Trophoblast cell (in vitro differentiated cells and primary cell): ENCODE data around the gene GPD1.

Source experiments
- DNase-seq, 2 donors: peaks; one replicate each; pipeline ENCODE4 v3.0.0-alpha.2; 2016
- H2AFZ ChIP-seq: 2 replicates; pipeline ENCODE4 v1.6.1; 2013; ENCODE audit warnings: low read length, moderate library complexity, mild to moderate bottlenecking; ENCODE audit not compliant: insufficient read depth, poor library complexity
- H2AK5ac ChIP-seq: 2 replicates; pipeline ENCODE4 v1.6.1; 2013; ENCODE audit warnings: mild to moderate bottlenecking, low read length
- H2BK120ac ChIP-seq: 2 replicates; pipeline ENCODE4 v1.6.1; 2013; ENCODE audit warnings: low read length, mild to moderate bottlenecking, moderate library complexity; ENCODE audit not compliant: insufficient read depth, poor library complexity
- H2BK12ac ChIP-seq: 2 replicates; pipeline ENCODE4 v1.6.1; 2013; ENCODE audit warnings: mild to moderate bottlenecking, low read length, moderate library complexity
- H2BK5ac ChIP-seq: 2 replicates; pipeline ENCODE4 v1.6.1; 2013; ENCODE audit warnings: low read length, low read depth, moderate library complexity, mild to moderate bottlenecking; ENCODE audit not compliant: poor library complexity
- H3K14ac ChIP-seq: 2 replicates; pipeline ENCODE4 v1.6.1; 2013; ENCODE audit warnings: mild to moderate bottlenecking, low read length
- H3K18ac ChIP-seq: 2 replicates; pipeline ENCODE4 v1.6.1; 2013; ENCODE audit warnings: mild to moderate bottlenecking, low read length
- H3K23ac ChIP-seq: 2 replicates; pipeline ENCODE4 v1.6.1; 2013; ENCODE audit warnings: low read length
- H3K27ac ChIP-seq: 2 replicates; pipeline ENCODE4 v1.5.1; 2013; ENCODE audit warnings: low read depth, mild to moderate bottlenecking, inconsistent platforms, low read length, moderate library complexity
- H3K27me3 ChIP-seq: 2 replicates; pipeline ENCODE4 v1.6.1; 2013; ENCODE audit warnings: inconsistent platforms, mild to moderate bottlenecking, low read length, moderate library complexity; ENCODE audit not compliant: insufficient read depth
- H3K36me3 ChIP-seq, 2 experiments: 1 replicate in 1 of 2; 2 replicates in 1 of 2; pipeline ENCODE4 v1.6.1; 2013; ENCODE audit warnings: low read length in 2 of 2, mild to moderate bottlenecking in 2 of 2, moderate library complexity in 1 of 2; ENCODE audit not compliant: insufficient read depth in 2 of 2, control insufficient read depth in 1 of 2
- H3K4ac ChIP-seq: 2 replicates; pipeline ENCODE4 v1.6.1; 2013; ENCODE audit warnings: low read depth, mild to moderate bottlenecking, low read length, moderate library complexity
- H3K4me1 ChIP-seq, 2 experiments: 1 replicate in 1 of 2; 2 replicates in 1 of 2; pipeline ENCODE4 v1.6.1; 2013; ENCODE audit warnings: low read length in 2 of 2, mild to moderate bottlenecking in 2 of 2, moderate library complexity in 1 of 2; ENCODE audit not compliant: insufficient read depth in 2 of 2, control insufficient read depth in 1 of 2
- H3K4me2 ChIP-seq: 2 replicates; pipeline ENCODE4 v1.6.1; 2013; ENCODE audit warnings: inconsistent platforms, mild to moderate bottlenecking, low read length, moderate library complexity
- H3K4me3 ChIP-seq: 2 replicates; pipeline ENCODE4 v1.5.1; 2013; ENCODE audit warnings: mild to moderate bottlenecking, low read depth, low read length, inconsistent platforms
- H3K79me1 ChIP-seq: one replicate; pipeline ENCODE4 v1.6.1; 2013; ENCODE audit warnings: low read length
- H3K79me2 ChIP-seq: 2 replicates; pipeline ENCODE4 v1.6.1; 2013; ENCODE audit warnings: low read length, mild to moderate bottlenecking; ENCODE audit not compliant: control insufficient read depth, insufficient read depth, poor library complexity
- H3K9ac ChIP-seq: 2 replicates; pipeline ENCODE4 v1.6.1; 2013; ENCODE audit warnings: mild to moderate bottlenecking, low read length
- H3K9me3 ChIP-seq: 2 replicates; pipeline ENCODE4 v1.6.1; 2013; ENCODE audit warnings: low read depth, mild to moderate bottlenecking, control low read depth, inconsistent platforms, low read length; ENCODE audit not compliant: insufficient read depth
- H4K12ac ChIP-seq: 2 replicates; pipeline ENCODE4 v1.6.1; 2013; ENCODE audit warnings: low read depth, mild to moderate bottlenecking, low read length, moderate library complexity
- H4K8ac ChIP-seq: 2 replicates; pipeline ENCODE4 v1.6.1; 2013; ENCODE audit warnings: low read depth, mild to moderate bottlenecking, low read length, moderate library complexity
- H4K91ac ChIP-seq: one replicate; pipeline ENCODE4 v1.6.1; 2013; ENCODE audit warnings: low read depth, mild to moderate bottlenecking, low read length, moderate library complexity
- WGBS: extraction: QIAGEN DNeasy Blood & Tissue Kit; methylation state at CpG from one replicate; pipeline ENCODE4 v1.1.7; 2013; ENCODE audit warnings: missing lambda C conversion rate; ENCODE audit not compliant: insufficient read length, insufficient coverage; ENCODE audit errors: extremely low coverage; 5-methylcytosine and 5-hydroxymethylcytosine counted together

GPD1 gene

DNA sequence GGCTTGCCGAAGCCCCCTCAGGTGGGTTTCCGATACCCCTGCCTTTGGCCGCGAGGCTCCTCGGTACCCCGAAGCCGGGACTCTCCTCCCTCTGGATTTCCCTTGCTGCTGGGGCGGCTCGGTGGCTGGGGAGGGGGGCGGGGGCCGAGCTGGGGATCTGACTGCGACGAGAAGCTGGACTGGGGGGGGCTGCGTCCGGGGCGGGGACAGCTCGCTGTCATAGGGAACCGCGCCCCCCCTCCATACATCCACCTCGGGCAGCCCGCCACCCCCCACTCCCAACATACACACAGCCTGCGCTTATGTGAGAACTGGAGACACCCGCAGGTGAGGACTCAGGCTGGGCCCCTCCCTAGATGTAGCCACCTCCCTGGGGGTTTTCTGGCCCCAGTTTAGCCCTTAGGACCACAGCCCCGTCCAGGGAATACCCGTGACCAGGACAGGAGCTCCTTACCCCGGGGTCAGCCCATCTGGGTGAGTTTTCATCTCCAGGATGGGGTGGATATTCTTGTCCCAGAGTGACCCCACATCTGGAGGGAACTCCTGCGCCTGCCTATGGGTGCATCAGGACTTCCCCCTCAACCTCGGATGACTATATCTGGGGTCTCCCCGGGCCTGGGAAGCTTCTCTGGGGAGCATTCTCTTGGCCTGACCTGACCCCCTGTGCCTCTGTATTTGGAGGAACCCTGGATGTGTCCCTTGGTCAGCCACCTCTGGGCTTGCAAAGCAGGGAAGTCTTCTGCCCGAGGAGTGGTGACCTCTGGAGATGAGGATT, 45.7 kb upstream of the GPD1 start:
- H3K79me1 ChIP-seq: no peaks in the 10 kb centered on the region
- no peak overlapping the region for H3K18ac ChIP-seq
- H3K36me3 ChIP-seq: no peaks in the 10 kb centered on the region
- DNase-seq: no peak
- H2AFZ ChIP-seq: no peak overlapping the region
- H3K27ac ChIP-seq: no peak overlapping the region
- WGBS: no CpG with 5 or more reads among the region's 30 CpGs
- H3K27me3 ChIP-seq: peaks cover 16% of the 10 kb centered on the region
- H4K8ac ChIP-seq: no peak overlapping the region
- peak overlapping the region; percentile 29 for H3K14ac ChIP-seq
- H3K4me1 ChIP-seq: peaks cover 0 to 7% of the 10 kb centered on the region in 2 experiments
- H2AK5ac ChIP-seq: no peak overlapping the region
- H2BK12ac ChIP-seq: no peak overlapping the region
- no peaks in the 10 kb centered on the region for H3K79me2 ChIP-seq
- H2BK120ac ChIP-seq: no peak overlapping the region
- peaks cover 5% of the 10 kb centered on the region for H3K9me3 ChIP-seq
- no peak overlapping the region for H4K91ac ChIP-seq
- H2BK5ac ChIP-seq: no peak overlapping the region
- H3K23ac ChIP-seq: no peak overlapping the region
- H3K4me3 ChIP-seq: peak overlapping the region; percentile 74
- H3K4me2 ChIP-seq: peak overlapping the region; percentile 95
- H3K9ac ChIP-seq: no peak overlapping the region
- no peak overlapping the region for H4K12ac ChIP-seq
- H3K4ac ChIP-seq: no peak overlapping the region

DNA sequence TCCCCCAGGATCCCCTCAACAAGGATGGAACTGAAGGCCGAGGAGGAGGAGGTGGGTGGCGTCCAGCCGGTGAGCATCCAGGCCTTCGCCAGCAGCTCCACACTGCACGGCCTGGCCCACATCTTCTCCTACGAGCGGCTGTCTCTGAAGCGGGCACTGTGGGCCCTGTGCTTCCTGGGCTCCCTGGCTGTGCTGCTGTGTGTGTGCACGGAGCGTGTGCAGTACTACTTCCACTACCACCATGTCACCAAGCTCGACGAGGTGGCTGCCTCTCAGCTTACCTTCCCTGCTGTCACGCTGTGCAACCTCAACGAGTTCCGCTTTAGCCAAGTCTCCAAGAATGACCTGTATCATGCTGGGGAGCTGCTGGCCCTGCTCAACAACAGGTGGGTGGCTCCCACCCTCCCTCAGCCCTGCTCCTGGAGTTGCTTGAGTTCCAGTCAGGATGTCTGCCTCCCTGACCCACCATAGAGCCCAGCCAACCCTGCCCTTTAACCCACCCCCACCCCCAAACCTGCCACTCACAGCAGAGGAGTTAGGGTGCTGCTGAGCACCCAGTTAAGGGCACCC, 45.0 kb upstream of the GPD1 start:
- Histone ChIP-seq H3K4ac (no peak overlapping the region), H2BK12ac (no peak overlapping the region)

DNA sequence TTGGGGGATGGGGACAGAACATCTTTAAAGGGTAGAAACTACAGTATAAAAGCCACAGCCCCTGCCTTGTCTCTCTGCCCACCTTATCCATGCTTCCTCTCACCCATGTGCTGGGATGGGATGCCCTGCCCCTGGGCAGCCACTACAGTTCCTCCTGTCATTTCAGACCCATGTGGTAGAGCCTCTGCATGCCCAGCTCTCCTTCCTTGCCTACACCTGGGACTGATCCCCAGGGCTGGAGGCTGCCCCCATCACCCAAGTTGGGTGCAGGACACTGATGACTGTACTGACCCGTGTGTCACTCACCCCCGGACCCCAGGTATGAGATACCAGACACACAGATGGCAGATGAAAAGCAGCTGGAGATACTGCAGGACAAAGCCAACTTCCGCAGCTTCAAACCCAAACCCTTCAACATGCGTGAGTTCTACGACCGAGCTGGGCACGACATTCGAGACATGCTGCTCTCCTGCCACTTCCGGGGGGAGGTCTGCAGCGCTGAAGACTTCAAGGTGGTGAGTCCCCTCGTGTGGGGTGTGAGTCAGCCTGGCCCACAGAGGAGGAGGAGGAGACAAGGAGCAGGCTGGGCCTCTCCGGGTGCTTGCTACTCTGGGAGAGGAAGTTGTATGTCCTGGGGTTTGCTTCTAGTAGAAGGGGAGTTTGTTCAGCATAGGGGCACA, 44.2 kb upstream of the GPD1 start:
- H2AFZ ChIP-seq: no peak overlapping the region
- no peaks in the 10 kb centered on the region for H3K79me1 ChIP-seq
- H4K12ac ChIP-seq: no peak overlapping the region
- no peaks in the 10 kb centered on the region for H3K79me2 ChIP-seq
- no peak overlapping the region for H3K23ac ChIP-seq
- no peak overlapping the region for H3K9ac ChIP-seq
- no peak overlapping the region for H4K91ac ChIP-seq
- DNase-seq: no peak
- no peak overlapping the region for H3K14ac ChIP-seq
- no peak overlapping the region for H3K4me3 ChIP-seq
- H3K18ac ChIP-seq: no peak overlapping the region
- no peak overlapping the region for H3K4me2 ChIP-seq
- no peak overlapping the region for H2AK5ac ChIP-seq
- no peak overlapping the region for H2BK12ac ChIP-seq
- no peak overlapping the region for H3K4ac ChIP-seq
- no peak overlapping the region for H2BK5ac ChIP-seq
- H3K9me3 ChIP-seq: peaks cover 5% of the 10 kb centered on the region
- H3K4me1 ChIP-seq: peaks cover 0 to 7% of the 10 kb centered on the region in 2 experiments
- no CpG with 5 or more reads among the region's 12 CpGs for WGBS
- H3K27ac ChIP-seq: no peak overlapping the region
- peaks cover 16% of the 10 kb centered on the region for H3K27me3 ChIP-seq
- no peak overlapping the region for H2BK120ac ChIP-seq
- H3K36me3 ChIP-seq: no peaks in the 10 kb centered on the region
- H4K8ac ChIP-seq: no peak overlapping the region

More for the DNA sequence above, 45.0 kb upstream of the GPD1 start:
- WGBS: no CpG with 5 or more reads among the region's 15 CpGs
- H4K12ac ChIP-seq: no peak overlapping the region
- H4K91ac ChIP-seq: no peak overlapping the region
- peak in 1 of 2 donors; percentile 14 for DNase-seq
- no peaks in the 10 kb centered on the region for H3K79me1 ChIP-seq
- H3K36me3 ChIP-seq: no peaks in the 10 kb centered on the region
- no peak overlapping the region for H4K8ac ChIP-seq
- H3K23ac ChIP-seq: no peak overlapping the region
- H2BK120ac ChIP-seq: no peak overlapping the region
- no peaks in the 10 kb centered on the region for H3K79me2 ChIP-seq
- H3K27me3 ChIP-seq: peaks cover 16% of the 10 kb centered on the region
- no peak overlapping the region for H3K14ac ChIP-seq
- H3K9me3 ChIP-seq: peaks cover 5% of the 10 kb centered on the region
- no peak overlapping the region for H3K4me2 ChIP-seq
- no peak overlapping the region for H3K4me3 ChIP-seq
- H3K27ac ChIP-seq: no peak overlapping the region
- H3K18ac ChIP-seq: no peak overlapping the region
- no peak overlapping the region for H2AK5ac ChIP-seq
- H2BK5ac ChIP-seq: no peak overlapping the region
- peaks cover 0 to 7% of the 10 kb centered on the region in 2 experiments for H3K4me1 ChIP-seq
- H3K9ac ChIP-seq: no peak overlapping the region
- H2AFZ ChIP-seq: no peak overlapping the region

DNA sequence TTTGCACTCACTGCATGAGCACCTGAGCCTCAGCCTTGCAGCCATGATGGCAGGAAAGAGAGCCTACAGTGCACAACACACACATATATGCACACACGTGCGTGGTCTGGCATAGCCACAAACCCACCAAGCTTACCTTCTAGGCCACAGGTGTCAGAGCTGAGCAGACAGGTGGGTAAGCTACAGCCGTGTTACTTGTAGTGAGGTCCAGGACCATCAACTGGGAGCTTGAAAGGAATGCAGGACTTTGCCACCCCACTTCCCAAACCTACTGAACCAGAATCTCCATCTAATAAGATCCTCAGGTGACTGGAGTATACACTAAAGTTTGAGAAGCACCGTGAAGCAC, 43.7 kb upstream of the GPD1 start:
- no peak for DNase-seq

More for the DNA sequence above, 43.7 kb upstream of the GPD1 start:
- no peak overlapping the region for H3K27ac ChIP-seq
- H3K23ac ChIP-seq: no peak overlapping the region
- no peak overlapping the region for H2AK5ac ChIP-seq
- H3K18ac ChIP-seq: no peak overlapping the region
- H3K36me3 ChIP-seq: no peaks in the 10 kb centered on the region
- no peak overlapping the region for H4K8ac ChIP-seq
- peaks cover 16% of the 10 kb centered on the region for H3K27me3 ChIP-seq
- H3K4me3 ChIP-seq: no peak overlapping the region
- peaks cover 0 to 7% of the 10 kb centered on the region in 2 experiments for H3K4me1 ChIP-seq
- no peaks in the 10 kb centered on the region for H3K79me2 ChIP-seq
- no peak overlapping the region for H2AFZ ChIP-seq
- no peak overlapping the region for H4K91ac ChIP-seq
- no peak overlapping the region for H3K14ac ChIP-seq
- H3K79me1 ChIP-seq: no peaks in the 10 kb centered on the region
- H3K4ac ChIP-seq: no peak overlapping the region
- no peak overlapping the region for H4K12ac ChIP-seq
- no peak overlapping the region for H2BK120ac ChIP-seq
- H3K9me3 ChIP-seq: peaks cover 5% of the 10 kb centered on the region
- H3K4me2 ChIP-seq: no peak overlapping the region
- H2BK5ac ChIP-seq: no peak overlapping the region
- H2BK12ac ChIP-seq: no peak overlapping the region
- WGBS: no CpG with 5 or more reads among the region's 4 CpGs
- no peak overlapping the region for H3K9ac ChIP-seq
